Measurements from ENCODE around the gene PRSS57.

- no peak for TF ChIP-seq CTCF (conservative IDR thresholded peaks at IDR 0.05; ENCODE audit: low read length)
- TF ChIP-seq EZH2phosphoT487 (IDR thresholded peaks at IDR 0.05; ENCODE audit: borderline replicate concordance, low read depth, low read length): no peak
Measured at GRCh38 chr19:653425-653824, 41.8 kb downstream of the PRSS57 start.
